T-helper 1 cell treated with Interleukin-12 subunit alpha and Interleukin-12 subunit beta and Interleukin-4 antibody, amounts not matched to agents 30 μg/mL and 1 μg/mL, for 36 hours (primary cell): ENCODE data around the gene ARMC8.
A peak's percentile ranks its signal among the peaks of the same experiment; 100 is the strongest.
"Not testable (repeated sequence)": the region's sequence is repeated elsewhere in the genome, so short reads cannot be mapped to it uniquely, and the experiment has no call there.

Experiments
- H3K27ac Mint-ChIP-seq: one replicate; pipeline ENCODE4 v1.8.0; 2021; ENCODE audit warnings: mild to moderate bottlenecking, mixed read lengths
- H3K27me3 Mint-ChIP-seq: one replicate; pipeline ENCODE4 v1.8.0; 2021; ENCODE audit warnings: low read depth, mixed read lengths
- H3K36me3 Mint-ChIP-seq: one replicate; pipeline ENCODE4 v1.8.0; 2021; ENCODE audit warnings: low read depth, mixed read lengths
- H3K4me1 Mint-ChIP-seq: one replicate; pipeline ENCODE4 v1.8.0; 2021; ENCODE audit warnings: low read depth, mixed read lengths
- H3K4me3 Mint-ChIP-seq: one replicate; pipeline ENCODE4 v1.8.0; 2021; ENCODE audit warnings: mild to moderate bottlenecking, moderate library complexity, mixed read lengths
- H3K9me3 Mint-ChIP-seq: one replicate; pipeline ENCODE4 v1.8.0; 2021; ENCODE audit warnings: mixed read lengths

Gene ARMC8, protein sequence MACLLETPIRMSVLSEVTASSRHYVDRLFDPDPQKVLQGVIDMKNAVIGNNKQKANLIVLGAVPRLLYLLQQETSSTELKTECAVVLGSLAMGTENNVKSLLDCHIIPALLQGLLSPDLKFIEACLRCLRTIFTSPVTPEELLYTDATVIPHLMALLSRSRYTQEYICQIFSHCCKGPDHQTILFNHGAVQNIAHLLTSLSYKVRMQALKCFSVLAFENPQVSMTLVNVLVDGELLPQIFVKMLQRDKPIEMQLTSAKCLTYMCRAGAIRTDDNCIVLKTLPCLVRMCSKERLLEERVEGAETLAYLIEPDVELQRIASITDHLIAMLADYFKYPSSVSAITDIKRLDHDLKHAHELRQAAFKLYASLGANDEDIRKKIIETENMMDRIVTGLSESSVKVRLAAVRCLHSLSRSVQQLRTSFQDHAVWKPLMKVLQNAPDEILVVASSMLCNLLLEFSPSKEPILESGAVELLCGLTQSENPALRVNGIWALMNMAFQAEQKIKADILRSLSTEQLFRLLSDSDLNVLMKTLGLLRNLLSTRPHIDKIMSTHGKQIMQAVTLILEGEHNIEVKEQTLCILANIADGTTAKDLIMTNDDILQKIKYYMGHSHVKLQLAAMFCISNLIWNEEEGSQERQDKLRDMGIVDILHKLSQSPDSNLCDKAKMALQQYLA

DNA sequence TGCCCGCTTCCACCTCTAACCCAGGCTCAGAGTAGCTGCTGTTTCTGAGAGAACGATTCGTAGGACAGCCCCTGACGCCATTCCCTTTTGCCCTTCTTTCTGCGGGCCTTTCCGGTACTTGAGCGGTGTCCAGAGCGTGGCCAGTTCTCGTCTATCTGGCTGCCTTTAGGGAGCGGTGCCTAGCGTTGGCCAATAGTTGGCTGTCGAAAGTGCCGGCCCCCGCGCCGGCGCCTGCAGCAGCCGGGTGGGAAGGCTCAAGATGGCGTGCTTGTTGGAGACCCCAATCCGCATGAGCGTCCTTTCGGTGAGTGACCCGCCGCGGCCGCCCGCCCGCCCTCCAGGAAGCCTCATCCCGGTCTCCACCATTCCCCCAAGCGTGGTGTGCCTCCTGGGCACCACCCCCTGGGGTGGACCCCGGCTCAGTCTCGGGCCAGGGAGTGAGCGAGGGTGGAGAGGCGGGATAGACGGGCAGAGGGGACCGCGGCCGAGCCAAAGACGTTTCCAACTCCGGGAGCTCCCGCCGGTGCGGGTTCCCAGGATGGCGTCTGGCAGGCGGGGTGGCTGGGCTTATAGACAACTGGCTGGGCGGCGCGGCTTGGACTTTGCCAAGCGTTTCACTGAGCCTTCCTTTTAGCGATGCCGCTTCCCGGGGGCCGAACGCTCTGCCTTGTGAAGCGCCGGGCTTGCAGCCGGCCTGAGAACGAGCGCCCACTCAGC, at the start of gene ARMC8:
Gene ARMC8, plus strand, starts transcription at position 6 of the 717 bp plus-strand sequence. Its CDS starts 254 bp downstream, at position 260.
- Mint-ChIP-seq H3K27ac (peak within 1 kb of the TSS; percentile 95), H3K9me3 (no peaks in the 10 kb centered on the region), H3K36me3 (peaks cover 11% of the 10 kb centered on the region)

DNA sequence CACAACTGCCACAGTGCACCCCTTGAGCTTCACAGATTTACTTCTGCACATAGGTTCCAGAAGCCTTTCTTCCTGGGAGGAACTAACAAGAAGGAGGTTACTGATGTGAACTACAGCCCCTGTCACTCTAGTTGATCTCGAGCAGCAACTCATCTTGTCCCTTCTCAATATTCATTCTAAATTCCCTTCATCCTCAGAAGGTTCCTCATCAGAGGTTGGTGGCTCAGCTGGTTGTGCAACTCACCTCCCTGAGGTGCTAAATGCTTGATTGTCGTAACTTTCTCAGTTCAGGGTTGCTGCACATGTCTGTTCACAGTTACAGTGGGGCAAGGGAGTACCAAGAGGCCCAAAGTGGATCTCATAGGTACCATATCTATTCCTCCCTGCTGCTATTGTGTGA, 49.2 kb upstream of the ARMC8 start:
- no peaks in the 10 kb centered on the region for H3K36me3 Mint-ChIP-seq
- peaks cover 2% of the 10 kb centered on the region for H3K4me1 Mint-ChIP-seq
- H3K27me3 Mint-ChIP-seq = peaks cover 29% of the 10 kb centered on the region
- no peak overlapping the region for H3K27ac Mint-ChIP-seq
- no peak overlapping the region for H3K4me3 Mint-ChIP-seq
- H3K9me3 Mint-ChIP-seq = no peaks in the 10 kb centered on the region

More for the DNA sequence above, at the start of gene ARMC8:
- Mint-ChIP-seq H3K4me3 (peak within 1 kb of the TSS; percentile 94), H3K4me1 (peaks cover 31% of the 10 kb centered on the region), H3K27me3 (peaks cover 7% of the 10 kb centered on the region)

DNA sequence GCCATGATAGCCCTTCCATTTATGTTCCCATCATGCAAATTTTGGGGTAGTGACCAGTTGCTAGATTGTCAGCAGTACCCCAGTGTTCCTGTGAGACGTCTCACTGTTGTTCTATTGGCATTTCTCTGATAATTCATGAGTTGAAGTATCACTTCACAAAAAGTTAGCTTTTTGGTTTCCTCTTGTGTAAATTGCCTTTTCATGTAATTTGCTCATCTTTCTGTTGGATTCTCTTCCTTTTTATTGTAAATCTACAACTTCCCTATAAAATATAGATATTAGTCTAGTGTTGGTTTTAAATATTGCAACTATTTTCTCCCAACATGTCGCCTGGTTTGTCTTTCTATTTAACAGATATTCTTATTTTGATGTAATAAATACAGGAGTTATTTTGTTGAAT, 47.4 kb upstream of the ARMC8 start:
- Mint-ChIP-seq H3K9me3 (no peaks in the 10 kb centered on the region), H3K27ac (no peak overlapping the region), H3K4me1 (peaks cover 2% of the 10 kb centered on the region), H3K27me3 (peaks cover 21% of the 10 kb centered on the region), H3K36me3 (no peaks in the 10 kb centered on the region), H3K4me3 (no peak overlapping the region)

DNA sequence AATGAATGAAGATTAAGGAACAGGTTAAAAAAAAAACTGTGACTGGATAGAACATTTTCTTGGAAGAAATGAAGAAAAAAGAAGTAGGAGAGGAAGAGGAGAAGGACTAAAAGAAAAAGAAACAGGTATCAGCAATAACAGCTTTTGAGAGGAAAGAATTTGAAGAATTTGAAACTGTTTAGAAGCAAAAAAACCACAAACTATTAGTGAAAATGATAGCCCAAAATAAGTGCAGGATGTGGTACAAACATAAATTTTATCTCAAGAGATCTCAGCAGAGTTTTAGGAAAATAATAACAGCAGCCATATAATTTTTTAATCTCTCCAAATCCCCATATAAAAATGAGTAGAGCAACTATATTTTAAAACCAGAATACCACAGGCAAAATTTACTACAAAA, 46.2 kb upstream of the ARMC8 start:
- Mint-ChIP-seq H3K36me3 (no peaks in the 10 kb centered on the region), H3K27me3 (peaks cover 24% of the 10 kb centered on the region), H3K9me3 (no peaks in the 10 kb centered on the region), H3K27ac (no peak overlapping the region), H3K4me1 (peaks cover 2% of the 10 kb centered on the region), H3K4me3 (no peak overlapping the region)

DNA sequence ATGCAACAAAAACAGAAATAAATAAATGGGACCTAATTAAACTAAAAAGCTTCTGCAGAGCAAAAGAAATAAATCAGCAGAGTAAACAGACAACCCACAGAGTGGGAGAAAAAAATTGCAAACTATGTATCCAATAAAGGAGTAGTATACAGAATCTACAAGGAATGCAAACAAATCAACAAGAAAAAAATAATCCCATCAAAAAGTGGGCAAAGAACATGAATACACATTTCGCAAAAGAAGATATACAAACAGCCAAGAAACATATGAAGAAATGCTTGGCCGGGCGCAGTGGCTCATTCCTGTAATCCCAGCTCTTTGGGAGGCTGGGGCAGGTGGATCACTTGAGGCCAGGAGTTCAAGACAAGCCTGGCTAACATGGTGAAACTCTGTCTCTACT, 44.9 kb upstream of the ARMC8 start:
- not testable (repeated sequence) for H3K27ac Mint-ChIP-seq, H3K36me3 Mint-ChIP-seq, H3K4me3 Mint-ChIP-seq, H3K9me3 Mint-ChIP-seq, H3K4me1 Mint-ChIP-seq
- peaks cover 27% of the 10 kb centered on the region for H3K27me3 Mint-ChIP-seq

DNA sequence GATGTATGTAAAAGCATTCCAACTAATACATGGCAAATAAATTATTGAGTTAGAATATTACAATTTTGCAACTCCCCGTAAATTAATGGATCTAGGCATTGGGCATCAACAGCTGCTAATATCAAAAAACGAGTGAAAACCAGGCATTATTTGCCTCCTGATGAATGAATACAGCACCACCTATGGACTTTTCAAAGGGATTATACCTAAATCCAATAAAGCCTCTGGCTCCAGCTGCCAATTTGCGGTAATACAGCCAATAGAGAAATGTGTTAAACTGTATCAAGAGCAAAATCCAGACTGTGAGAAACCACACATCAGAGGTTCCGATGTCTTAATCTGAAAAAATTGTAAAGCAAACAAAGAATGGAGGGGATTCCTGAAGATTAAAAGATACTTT, 38.6 kb upstream of the ARMC8 start:
- no peaks in the 10 kb centered on the region for H3K4me1 Mint-ChIP-seq
- peaks cover 16% of the 10 kb centered on the region for H3K27me3 Mint-ChIP-seq
- no peaks in the 10 kb centered on the region for H3K36me3 Mint-ChIP-seq
- H3K9me3 Mint-ChIP-seq = peaks cover 7% of the 10 kb centered on the region
- no peak overlapping the region for H3K27ac Mint-ChIP-seq
- no peak overlapping the region for H3K4me3 Mint-ChIP-seq

DNA sequence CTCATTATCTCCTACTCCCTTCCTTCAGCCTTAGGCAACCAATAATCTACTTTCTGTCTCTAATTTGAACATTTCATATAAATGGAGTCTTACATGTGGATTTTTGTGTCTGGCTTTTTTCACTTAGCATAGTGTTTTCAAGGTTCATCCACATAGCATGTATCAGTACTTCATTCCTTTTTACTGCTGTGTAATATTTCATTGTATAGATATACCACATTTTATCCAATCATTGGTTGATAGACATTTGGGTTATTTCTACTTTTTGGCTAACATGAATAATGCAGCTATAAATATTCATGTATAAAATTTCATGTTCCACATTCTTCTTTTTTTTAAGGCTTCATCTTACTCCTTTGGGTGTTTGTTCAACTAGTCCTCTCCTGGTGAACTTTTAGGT, 32.6 kb upstream of the ARMC8 start:
- no peak overlapping the region for H3K4me3 Mint-ChIP-seq
- no peaks in the 10 kb centered on the region for H3K36me3 Mint-ChIP-seq
- no peak overlapping the region for H3K27ac Mint-ChIP-seq
- H3K4me1 Mint-ChIP-seq = no peaks in the 10 kb centered on the region
- H3K27me3 Mint-ChIP-seq = peaks cover 4% of the 10 kb centered on the region
- H3K9me3 Mint-ChIP-seq = peaks cover 16% of the 10 kb centered on the region

DNA sequence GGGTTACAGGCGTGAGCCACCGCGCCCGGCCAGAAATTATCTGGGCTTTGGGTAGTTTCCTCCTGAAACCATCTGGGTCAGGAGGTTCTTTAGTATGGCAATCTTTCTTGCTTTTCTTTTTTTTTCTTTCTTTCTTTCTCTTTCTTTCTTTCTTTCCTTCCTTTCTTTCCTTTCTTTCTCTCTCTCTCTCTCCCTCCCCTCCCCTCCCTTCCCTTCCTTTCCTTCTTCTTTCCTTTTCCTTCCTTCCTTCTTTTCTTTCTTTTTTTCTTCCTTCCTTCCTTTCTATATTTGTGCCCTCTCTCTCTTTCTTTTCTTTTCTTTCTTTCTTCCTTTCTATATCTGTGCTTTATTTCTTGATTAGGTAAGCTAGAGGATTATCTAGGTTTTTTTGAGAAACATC, 29.4 kb upstream of the ARMC8 start:
- no peak overlapping the region for H3K27ac Mint-ChIP-seq
- H3K9me3 Mint-ChIP-seq = peaks cover 14% of the 10 kb centered on the region
- H3K27me3 Mint-ChIP-seq = peaks cover 4% of the 10 kb centered on the region
- H3K4me3 Mint-ChIP-seq = no peak overlapping the region
- H3K36me3 Mint-ChIP-seq = peaks cover 10% of the 10 kb centered on the region
- no peaks in the 10 kb centered on the region for H3K4me1 Mint-ChIP-seq

DNA sequence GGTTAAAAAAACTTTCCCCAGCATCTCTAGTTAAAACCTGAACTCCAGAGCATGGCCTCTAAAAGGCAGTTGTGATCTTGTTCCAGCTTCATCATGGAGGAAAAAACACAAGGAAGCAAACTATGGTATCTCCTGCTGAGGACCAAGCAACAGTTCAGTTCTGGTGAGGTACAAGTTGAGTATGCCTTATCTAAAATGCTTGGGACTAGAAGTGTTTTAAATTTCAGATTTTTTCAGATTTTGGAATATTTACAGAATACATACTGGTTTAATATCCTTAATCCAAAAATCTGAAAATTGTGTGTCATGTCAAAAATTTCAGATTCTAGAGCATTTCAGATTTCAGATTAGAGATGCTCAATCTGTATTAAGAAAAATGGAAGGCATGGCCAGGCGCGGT, 22.0 kb upstream of the ARMC8 start:
- H3K4me3 Mint-ChIP-seq = no peak overlapping the region
- peaks cover 40% of the 10 kb centered on the region for H3K36me3 Mint-ChIP-seq
- H3K27me3 Mint-ChIP-seq = no peaks in the 10 kb centered on the region
- H3K9me3 Mint-ChIP-seq = no peaks in the 10 kb centered on the region
- peaks cover 4% of the 10 kb centered on the region for H3K4me1 Mint-ChIP-seq
- no peak overlapping the region for H3K27ac Mint-ChIP-seq

DNA sequence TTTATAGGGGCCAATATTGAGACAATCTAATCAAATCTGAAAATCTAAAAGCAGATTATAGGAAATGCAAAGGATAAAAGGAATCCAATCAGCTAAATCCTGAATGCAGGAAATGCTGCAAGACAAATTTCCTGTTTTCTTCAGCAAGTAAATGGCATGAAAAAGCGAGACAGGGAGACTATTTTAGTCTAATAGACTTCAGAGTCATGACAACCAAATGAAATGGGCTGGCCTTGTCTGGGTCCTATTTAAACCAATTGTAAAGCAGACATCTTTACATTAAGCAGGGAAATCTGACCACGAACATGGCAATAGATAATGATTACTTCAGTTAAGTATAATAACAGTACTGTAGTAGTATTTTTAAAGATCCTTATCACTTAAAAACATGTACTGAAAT, 14.5 kb upstream of the ARMC8 start:
- peak overlapping the region; percentile 26 for H3K27ac Mint-ChIP-seq
- H3K27me3 Mint-ChIP-seq = no peaks in the 10 kb centered on the region
- no peaks in the 10 kb centered on the region for H3K9me3 Mint-ChIP-seq
- peak overlapping the region; percentile 50 for H3K4me3 Mint-ChIP-seq
- peaks cover 29% of the 10 kb centered on the region for H3K4me1 Mint-ChIP-seq
- peaks cover 23% of the 10 kb centered on the region for H3K36me3 Mint-ChIP-seq

DNA sequence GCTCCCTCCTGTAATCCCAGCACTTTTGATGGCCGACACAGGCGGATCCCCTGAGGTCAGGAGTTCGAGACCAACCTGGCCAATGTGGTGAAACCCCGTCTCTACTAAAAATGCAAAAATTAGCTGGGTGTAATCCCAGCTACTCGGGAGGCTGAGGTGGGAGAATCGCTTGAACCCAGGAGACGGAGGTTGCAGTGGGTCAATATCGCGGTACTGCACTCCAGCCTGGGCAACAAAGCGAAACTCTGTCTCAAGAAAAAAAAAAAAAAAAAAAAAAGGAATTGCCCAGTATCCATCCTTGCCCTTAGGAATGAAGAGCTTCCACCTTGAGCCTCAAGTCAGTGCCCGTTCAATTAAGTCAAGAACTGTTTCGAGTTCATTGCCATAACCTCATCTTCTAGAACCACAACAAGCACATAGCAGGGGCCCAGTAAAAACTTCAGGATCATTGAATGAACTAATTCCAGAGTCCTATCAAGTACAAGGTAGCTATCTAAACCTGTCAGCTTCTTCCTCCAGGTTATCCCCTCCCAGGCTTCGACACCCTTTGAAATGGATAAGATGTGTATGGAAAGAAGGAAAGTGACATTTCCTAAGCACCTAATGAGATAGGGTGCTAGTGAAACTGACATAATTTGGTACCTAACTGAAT, 13.2 kb upstream of the ARMC8 start:
- Mint-ChIP-seq H3K36me3 (peaks cover 18% of the 10 kb centered on the region), H3K27ac (peak overlapping the region; percentile 94), H3K4me1 (peaks cover 29% of the 10 kb centered on the region), H3K27me3 (no peaks in the 10 kb centered on the region), H3K9me3 (no peaks in the 10 kb centered on the region), H3K4me3 (peak overlapping the region; percentile 95)

DNA sequence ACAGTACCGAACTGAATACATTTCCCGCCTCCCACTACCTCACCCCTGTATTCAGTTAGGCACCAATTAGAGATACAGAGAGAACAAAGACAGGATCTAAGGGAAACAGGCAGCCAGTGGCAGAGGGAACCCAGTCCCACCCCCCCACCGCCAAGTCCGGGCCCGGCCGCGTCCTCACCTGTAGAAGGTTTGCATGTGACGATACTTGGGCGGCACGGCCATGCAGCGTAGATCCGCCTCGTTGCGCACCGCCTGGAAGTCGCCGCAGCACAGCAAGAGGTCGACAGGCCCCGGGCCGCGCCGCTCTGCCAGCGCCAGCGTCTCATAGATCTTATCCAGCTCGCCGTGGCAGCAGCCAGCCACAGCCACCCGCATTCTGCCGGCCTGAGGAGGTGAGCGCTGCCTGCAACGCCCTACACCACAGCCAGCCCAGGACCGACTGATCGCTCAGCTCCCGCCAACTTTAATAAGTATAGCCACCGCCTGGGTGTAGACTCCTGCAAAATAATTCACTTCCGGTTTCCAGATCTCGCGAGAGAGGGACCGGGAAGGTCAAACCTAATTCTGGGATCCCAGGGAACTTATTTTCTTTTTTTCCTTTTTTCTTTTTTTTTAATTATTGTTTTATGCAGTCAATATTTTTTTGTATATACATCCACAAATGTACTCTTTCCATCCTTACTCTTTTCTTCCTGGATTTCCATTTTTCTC, 12.5 kb upstream of the ARMC8 start, which contains the start of gene DBR1:
Gene DBR1, minus strand, starts transcription at position 501 of the 711 bp plus-strand sequence. Its CDS starts 126 bp downstream, at position 375.
- peaks cover 16% of the 10 kb centered on the region for H3K36me3 Mint-ChIP-seq
- no peaks in the 10 kb centered on the region for H3K9me3 Mint-ChIP-seq
- peak within 1 kb of the TSS; percentile 95 for H3K4me3 Mint-ChIP-seq
- peak within 1 kb of the TSS; percentile 94 for H3K27ac Mint-ChIP-seq
- no peaks in the 10 kb centered on the region for H3K27me3 Mint-ChIP-seq
- H3K4me1 Mint-ChIP-seq = peaks cover 29% of the 10 kb centered on the region

DNA sequence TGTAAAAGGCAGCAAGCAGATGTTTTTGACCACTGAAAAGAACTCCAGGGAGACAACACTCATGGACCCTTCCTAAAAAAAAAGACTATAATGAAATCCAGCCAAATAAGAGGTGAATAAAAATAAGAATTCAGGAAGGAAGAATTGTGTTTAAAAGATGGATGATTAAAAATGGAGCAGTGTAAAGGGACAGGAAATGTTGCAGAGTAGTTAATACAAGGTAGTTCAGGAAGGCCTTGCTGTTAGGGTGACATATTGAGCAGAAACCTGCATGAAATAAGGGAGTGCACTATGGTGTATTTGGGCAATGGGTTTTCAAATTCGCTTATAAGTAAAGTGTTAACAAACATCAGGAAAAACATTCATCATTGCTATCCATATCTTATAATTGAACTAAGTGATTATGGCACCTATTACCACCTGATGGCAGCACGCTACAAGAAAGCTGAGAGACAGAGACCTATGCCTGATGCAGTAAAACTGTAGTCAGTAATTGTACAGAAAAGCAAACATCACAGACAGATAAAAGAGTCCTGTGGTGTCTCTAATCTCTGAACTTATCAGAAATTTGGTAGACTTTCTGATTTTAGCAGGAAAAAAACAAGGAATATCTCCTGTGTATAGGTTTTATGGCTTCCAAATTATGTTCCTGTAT, 6.6 kb upstream of the ARMC8 start:
- Mint-ChIP-seq H3K27ac (no peak overlapping the region), H3K36me3 (no peaks in the 10 kb centered on the region), H3K9me3 (no peaks in the 10 kb centered on the region), H3K4me3 (no peak overlapping the region), H3K4me1 (no peaks in the 10 kb centered on the region), H3K27me3 (peaks cover 6% of the 10 kb centered on the region)
